ENCODE measurements around the gene RNASEL. TPM values are rescaled to one million over a fixed set of nuclear protein-coding genes. Genes with fewer than 3 reads are reported as not detected.

The RNASEL gene
- total RNA-seq, 2 donors from 2014 or later: 13.2 to 22.3 TPM

GRCh38 chr1:182622901-182623528 lies 34.0 kb upstream of the RNASEL start:
- ATAC-seq: no peak
- intact Hi-C loops (cut with DNase I, micrococcal nuclease): no loop called here
- no peak for DNase-seq

GRCh38 chr1:182621906-182622305 lies 32.9 kb upstream of the RNASEL start:
- intact Hi-C loops (cut with DNase I, micrococcal nuclease): no loop called here
- ATAC-seq (no peak), DNase-seq (no peak)

- ATAC-seq: no peak
- DNase-seq: no peak
- intact Hi-C loops (cut with DNase I, micrococcal nuclease): no loop called here
Measured at GRCh38 chr1:182620924-182621585, 32.0 kb upstream of the RNASEL start.

GRCh38 chr1:182617734-182618351 lies 28.8 kb upstream of the RNASEL start:
- no peak for ATAC-seq
- intact Hi-C loops (cut with DNase I, micrococcal nuclease): no loop called here
- no peak for DNase-seq

GRCh38 chr1:182617014-182617429 lies 28.0 kb upstream of the RNASEL start:
- DNase-seq (no peak), ATAC-seq (peak; percentile 69)
- intact Hi-C loops (cut with DNase I, micrococcal nuclease): no loop called here

- peak; percentile 48 for ATAC-seq
- intact Hi-C loops (cut with DNase I, micrococcal nuclease): no loop called here
- DNase-seq: peak; percentile 64 to 68
Measured at GRCh38 chr1:182616130-182617013, 27.3 kb upstream of the RNASEL start.

GRCh38 chr1:182615468-182616129 lies 26.5 kb upstream of the RNASEL start:
- ATAC-seq (no peak), DNase-seq (peak in 1 of 2 donors; percentile 50)
- intact Hi-C loops (cut with DNase I, micrococcal nuclease): no loop called here

- ATAC-seq (peak; percentile 76), DNase-seq (peak; percentile 62 to 69)
- intact Hi-C loops (cut with DNase I, micrococcal nuclease): no loop called here
Measured at GRCh38 chr1:182614796-182615454, 25.9 kb upstream of the RNASEL start.

- ATAC-seq (no peak), DNase-seq (no peak)
- intact Hi-C loops (cut with DNase I, micrococcal nuclease): no loop called here
Measured at GRCh38 chr1:182611787-182612186, 22.7 kb upstream of the RNASEL start.

GRCh38 chr1:182611326-182611725 lies 22.3 kb upstream of the RNASEL start:
- intact Hi-C loops (cut with DNase I, micrococcal nuclease): no loop called here
- no peak for DNase-seq
- ATAC-seq: no peak

- DNase-seq: no peak
- intact Hi-C loops (cut with DNase I, micrococcal nuclease): no loop called here
- ATAC-seq: no peak
Measured at GRCh38 chr1:182610606-182611194, 21.6 kb upstream of the RNASEL start.

- ATAC-seq: no peak
- intact Hi-C loops (cut with DNase I, micrococcal nuclease): no loop called here
- DNase-seq: no peak
Measured at GRCh38 chr1:182608845-182609610, 20.0 kb upstream of the RNASEL start.

GRCh38 chr1:182608236-182608635 lies 19.2 kb upstream of the RNASEL start:
- ATAC-seq (no peak), DNase-seq (no peak)
- intact Hi-C loops (cut with DNase I, micrococcal nuclease): no loop called here

GRCh38 chr1:182607566-182607965 lies 18.5 kb upstream of the RNASEL start:
- ATAC-seq: no peak
- DNase-seq: no peak
- intact Hi-C loops (cut with DNase I, micrococcal nuclease): no loop called here

- intact Hi-C loops (cut with DNase I, micrococcal nuclease): loop anchor here in 1 of 2 donors (5.0 kb wide), 1 partner anchor 178 kb away; no protein-coding TSS in a partner anchor
- ATAC-seq: peak; percentile 98
- peak; percentile 94 to 98 for DNase-seq
Measured at GRCh38 chr1:182604175-182605164, 15.4 kb upstream of the RNASEL start, which contains the start of gene RGS16. Gene RGS16, minus strand, starts transcription at chr1:182604389. Its CDS starts 130 bp downstream, at chr1:182604259.

- intact Hi-C loops (cut with DNase I, micrococcal nuclease): loop anchor here in 1 of 2 donors (5.0 kb wide), 1 partner anchor 179 kb away; no protein-coding TSS in a partner anchor
- no peak for DNase-seq
- no peak for ATAC-seq
Measured at GRCh38 chr1:182603646-182604174, 14.7 kb upstream of the RNASEL start.
